SK-N-SH (cell line): ENCODE results near the gene NBEA. TPM values are rescaled to one million over a fixed set of nuclear protein-coding genes. Genes with fewer than 3 reads are reported as not detected.

Experiments
- CTCF ChIA-PET: fragments of 300-600, 350-600 bp; formaldehyde crosslinking; extraction: SDS; loops from one replicate; lab custom pipeline; 2021; lab: Yijun Ruan, JAX
- POLR2A ChIA-PET: fragments of 350-600 bp; sonication (Branson Sonifier 250); formaldehyde crosslinking; extraction: SDS; loops from one replicate; lab custom pipeline; 2020; ENCODE audit warnings: antibody characterized with exemption, inconsistent platforms; lab: Yijun Ruan, JAX
- DNase-seq: peaks from one replicate; pipeline ENCODE4 v3.0.0; 2012
- H2AFZ ChIP-seq: fragments of 200-600 bp; sonication (generic); 2 replicates; pipeline ENCODE4 v1.8.1; 2016; ENCODE audit warnings: antibody characterized with exemption, mild to moderate bottlenecking, low read depth
- H3F3A ChIP-seq: fragments of 200-600 bp; sonication (generic); replicated peaks from 2 replicates; pipeline ENCODE3; 2016; ENCODE audit warnings: antibody characterized with exemption, mild to moderate bottlenecking; ENCODE audit not compliant: insufficient read depth
- H3K27ac ChIP-seq, 2 experiments: fragments of 200-500 bp in 1 of 2; fragments of 200-600 bp in 1 of 2; sonication (Bioruptor generic) in 1 of 2; sonication (generic), shearing (Covaris generic) in 1 of 2; 2 replicates each; pipeline versions ENCODE4 v1.5.1 to v1.6.1; 2014 to 2016; ENCODE audit warnings: low read depth in 2 of 2, inconsistent platforms in 1 of 2, low read length in 1 of 2, mild to moderate bottlenecking in 1 of 2, mixed read lengths in 1 of 2
- H3K27me3 ChIP-seq: fragments of 200-600 bp; sonication (generic), shearing (Covaris generic); 2 replicates; pipeline ENCODE4 v1.6.1; 2016; ENCODE audit warnings: mixed run types; ENCODE audit not compliant: insufficient read depth
- H3K36me3 ChIP-seq, 2 experiments: fragments of 200-500 bp in 1 of 2; fragments of 200-600 bp in 1 of 2; sonication (Bioruptor generic) in 1 of 2; sonication (generic) in 1 of 2; replicated peaks in 1 of 2; 2 replicates each; pipeline versions ENCODE3 to v1.5.1; 2014 to 2016; ENCODE audit warnings: low read length in 1 of 2, mild to moderate bottlenecking in 1 of 2; ENCODE audit not compliant: insufficient read depth in 2 of 2, control insufficient read depth in 1 of 2
- H3K4me1 ChIP-seq, 2 experiments: fragments of 200-500 bp in 1 of 2; fragments of 200-600 bp in 1 of 2; sonication (Bioruptor generic) in 1 of 2; sonication (generic), shearing (Covaris generic) in 1 of 2; 2 replicates each; pipeline versions ENCODE4 v1.5.1 to v1.6.1; 2014 to 2016; ENCODE audit warnings: low read depth in 1 of 2, low read length in 1 of 2, mixed run types in 1 of 2; ENCODE audit not compliant: insufficient read depth in 2 of 2, control insufficient read depth in 1 of 2
- H3K4me2 ChIP-seq: fragments of 200-600 bp; sonication (generic), shearing (Covaris generic); 2 replicates; pipeline ENCODE4 v1.6.1; 2017; ENCODE audit warnings: mixed run types
- H3K4me3 ChIP-seq, 2 experiments: fragments of 200-500 bp in 1 of 2; fragments of 200-600 bp in 1 of 2; sonication (Bioruptor generic) in 1 of 2; sonication (generic), shearing (Covaris generic) in 1 of 2; 2 replicates each; pipeline versions ENCODE4 v1.5.1 to v1.8.1; 2014 to 2016; ENCODE audit warnings: low read depth in 2 of 2, inconsistent platforms in 1 of 2, low read length in 1 of 2, mild to moderate bottlenecking in 1 of 2, mixed read lengths in 1 of 2, moderate library complexity in 1 of 2
- H3K79me2 ChIP-seq: fragments of 200-600 bp; sonication (generic); 2 replicates; pipeline ENCODE4 v1.8.1; 2017; ENCODE audit warnings: mild to moderate bottlenecking; ENCODE audit not compliant: insufficient read depth
- H3K9ac ChIP-seq: fragments of 200-600 bp; sonication (generic); 2 replicates; pipeline ENCODE4 v1.6.1; 2017; ENCODE audit warnings: mixed run types
- H3K9me2 ChIP-seq: fragments of 200-600 bp; sonication (generic); 2 replicates; pipeline ENCODE4 v1.6.1; 2017; ENCODE audit warnings: mixed run types
- H3K9me3 ChIP-seq: fragments of 200-600 bp; sonication (generic); 2 replicates; pipeline ENCODE4 v1.6.1; 2017; ENCODE audit warnings: mixed run types, mild to moderate bottlenecking, moderate library complexity
- H4K20me1 ChIP-seq: fragments of 200-600 bp; sonication (generic); 2 replicates; pipeline ENCODE4 v1.6.1; 2017; ENCODE audit warnings: mild to moderate bottlenecking, mixed run types; ENCODE audit not compliant: insufficient read depth
- CHD2 ChIP-seq: fragments of 150-350 bp; IDR thresholded peaks from 2 replicates; pipeline ENCODE4 v1.6.1; 2018; ENCODE audit warnings: low read length; ENCODE audit not compliant: partially characterized antibody
- EP300 ChIP-seq, 2 experiments: IDR thresholded peaks; 2 replicates each; pipeline versions ENCODE4 v1.4.0 to v1.6.1; 2012; ENCODE audit warnings: borderline replicate concordance in 1 of 2, low read depth in 1 of 2, low read length in 1 of 2
- EZH2phosphoT487 ChIP-seq: fragments of 200-600 bp; sonication (generic); IDR thresholded peaks from 2 replicates; pipeline ENCODE4 v1.6.1; 2017; ENCODE audit warnings: low read depth, mixed run types, mild to moderate bottlenecking, antibody characterized with exemption, moderate library complexity, borderline replicate concordance
- FOXJ3 ChIP-seq: sonication (generic); formaldehyde crosslinking; IDR thresholded peaks from 2 replicates; pipeline ENCODE4 v1.5.1; 2020; ENCODE audit warnings: mild to moderate bottlenecking, missing genetic modification reagents
- FOXM1 ChIP-seq: IDR thresholded peaks from 2 replicates; pipeline ENCODE4 v1.4.0; 2012; ENCODE audit warnings: low read depth, mild to moderate bottlenecking
- GABPA ChIP-seq: IDR thresholded peaks from 2 replicates; pipeline ENCODE4 v1.4.0; 2012; ENCODE audit warnings: low read depth, mild to moderate bottlenecking
- GATA2 ChIP-seq: sonication (generic); formaldehyde crosslinking; IDR thresholded peaks from 2 replicates; pipeline ENCODE4 v1.5.0; 2020; ENCODE audit warnings: mild to moderate bottlenecking, missing genetic modification reagents
- JUND ChIP-seq: IDR thresholded peaks from 2 replicates; pipeline ENCODE4 v1.4.0; 2012
- NRF1 ChIP-seq: IDR thresholded peaks from 2 replicates; pipeline ENCODE4 v1.6.1; 2012; ENCODE audit warnings: low read depth, mild to moderate bottlenecking, low read length
- PBX3 ChIP-seq: IDR thresholded peaks from 2 replicates; pipeline ENCODE4; 2012
- POLR2AphosphoS5 ChIP-seq: IDR thresholded peaks from 2 replicates; pipeline ENCODE4 v1.6.1; 2012; ENCODE audit warnings: low read depth, low read length
- RAD21 ChIP-seq: IDR thresholded peaks from 2 replicates; pipeline ENCODE4 v1.6.1; 2012; ENCODE audit warnings: mild to moderate bottlenecking, low read length
- RCOR1 ChIP-seq: fragments of 150-350 bp; IDR thresholded peaks from 2 replicates; pipeline ENCODE4 v1.6.1; 2017; ENCODE audit warnings: antibody characterized with exemption, low read length
- SMC3 ChIP-seq: IDR thresholded peaks from 2 replicates; pipeline ENCODE4 v1.6.1; 2012; ENCODE audit warnings: low read depth, low read length, improper control_type of control experiment
- TAF1 ChIP-seq: IDR thresholded peaks from 2 replicates; pipeline ENCODE4 v1.6.1; 2012; ENCODE audit warnings: low read depth, mild to moderate bottlenecking, low read length, moderate library complexity, borderline replicate concordance
- TCF12 ChIP-seq: IDR thresholded peaks from 2 replicates; pipeline ENCODE4 v1.4.0; 2012
- TEAD4 ChIP-seq: IDR thresholded peaks from 2 replicates; pipeline ENCODE4 v1.4.0; 2012; ENCODE audit warnings: mild to moderate bottlenecking, borderline replicate concordance; ENCODE audit not compliant: insufficient read depth
- YY1 ChIP-seq: IDR thresholded peaks from 2 replicates; pipeline ENCODE4 v1.4.0; 2012; ENCODE audit warnings: low read depth, mild to moderate bottlenecking
- polyA plus RNA-seq, 3 experiments: library from polyadenylated mRNA; depleted of rRNA; stranded (reverse); fragments of >200 nt; gene quantifications; 2 replicates each; pipeline ENCODE4 v1.2.3, GENCODE V29; 2012
- TF ChIP-seq, protein P1 (sequence below): fragments of 150-350 bp; IDR thresholded peaks from 2 replicates; pipeline ENCODE4 v1.6.1; 2016; ENCODE audit warnings: mild to moderate bottlenecking, low read depth, low read length
- TF ChIP-seq, protein P2 (sequence below): IDR thresholded peaks from 2 replicates; pipeline ENCODE4 v1.4.0; 2012; ENCODE audit warnings: low read depth, borderline replicate concordance

The NBEA gene
- polyA plus RNA-seq, 1 of the 3 experiments (the other 2 are of a cell fraction), result 12.3 TPM

GRCh38 chr13:35631666-35632065 lies 689.6 kb downstream of the NBEA start:
- Histone ChIP-seq H3F3A (peaks cover 4% of the 10 kb centered on the region), H3K4me1 (peaks cover 4 to 6% of the 10 kb centered on the region in 2 experiments; a peak in 2 of 4 replicates), H3K79me2 (no peaks in the 10 kb centered on the region), H3K4me2 (no peak overlapping the region), H3K27me3 (no peaks in the 10 kb centered on the region), H3K4me3 (no peak overlapping the region), H3K27ac (no peak overlapping the region), H2AFZ (no peak overlapping the region), H3K36me3 (peaks cover 9 to 14% of the 10 kb centered on the region in 2 experiments), H3K9ac (no peak overlapping the region), H3K9me2 (no peaks in the 10 kb centered on the region), H4K20me1 (no peaks in the 10 kb centered on the region), H3K9me3 (no peaks in the 10 kb centered on the region)
- DNase-seq, result no peak
- POLR2A ChIA-PET, result no interaction called here
- CTCF ChIA-PET, result interaction anchor here (0.6 to 3.3 kb wide), 17 partner anchors 10 to 1801 kb away, joined by 3 to 18 read pairs (median 3); no protein-coding TSS in a partner anchor
- TF ChIP-seq NRF1, result no peak
- no peak for TF ChIP-seq EZH2phosphoT487
- TF ChIP-seq, protein P1, sequence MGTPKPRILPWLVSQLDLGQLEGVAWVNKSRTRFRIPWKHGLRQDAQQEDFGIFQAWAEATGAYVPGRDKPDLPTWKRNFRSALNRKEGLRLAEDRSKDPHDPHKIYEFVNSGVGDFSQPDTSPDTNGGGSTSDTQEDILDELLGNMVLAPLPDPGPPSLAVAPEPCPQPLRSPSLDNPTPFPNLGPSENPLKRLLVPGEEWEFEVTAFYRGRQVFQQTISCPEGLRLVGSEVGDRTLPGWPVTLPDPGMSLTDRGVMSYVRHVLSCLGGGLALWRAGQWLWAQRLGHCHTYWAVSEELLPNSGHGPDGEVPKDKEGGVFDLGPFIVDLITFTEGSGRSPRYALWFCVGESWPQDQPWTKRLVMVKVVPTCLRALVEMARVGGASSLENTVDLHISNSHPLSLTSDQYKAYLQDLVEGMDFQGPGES, result no peak
- TF ChIP-seq, protein P2, sequence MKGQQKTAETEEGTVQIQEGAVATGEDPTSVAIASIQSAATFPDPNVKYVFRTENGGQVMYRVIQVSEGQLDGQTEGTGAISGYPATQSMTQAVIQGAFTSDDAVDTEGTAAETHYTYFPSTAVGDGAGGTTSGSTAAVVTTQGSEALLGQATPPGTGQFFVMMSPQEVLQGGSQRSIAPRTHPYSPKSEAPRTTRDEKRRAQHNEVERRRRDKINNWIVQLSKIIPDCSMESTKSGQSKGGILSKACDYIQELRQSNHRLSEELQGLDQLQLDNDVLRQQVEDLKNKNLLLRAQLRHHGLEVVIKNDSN, result no peak
- no peak for TF ChIP-seq PBX3
- no peak for TF ChIP-seq FOXM1
- TF ChIP-seq YY1, result no peak
- TF ChIP-seq RAD21, result no peak
- TF ChIP-seq TCF12, result no peak
- no peak for TF ChIP-seq CHD2
- TF ChIP-seq FOXJ3 (CRISPR knock-in tag), result no peak
- no peak for TF ChIP-seq TAF1
- no peak for TF ChIP-seq JUND
- no peak for TF ChIP-seq EP300 (IDR thresholded peaks at IDR 0.05; ENCODE audit: borderline replicate concordance in 1 of 2, low read depth in 1 of 2, low read length in 1 of 2)
- no peak for TF ChIP-seq TEAD4
- TF ChIP-seq GATA2 (CRISPR knock-in tag), result no peak
- TF ChIP-seq SMC3, result no peak
- TF ChIP-seq RCOR1, result no peak
- TF ChIP-seq POLR2AphosphoS5, result no peak
- no peak for TF ChIP-seq GABPA
